Kidney glomerular epithelial cell (primary cell): ENCODE data around the gene C10orf90.
"Not testable (repeated sequence)": the region's sequence is repeated elsewhere in the genome, so short reads cannot be mapped to it uniquely, and the experiment has no call there.

Source experiments
- DNase-seq: peaks from one replicate; lab custom pipeline; 2025; lab: John Stamatoyannopoulos, UW

C10orf90 gene

DNA sequence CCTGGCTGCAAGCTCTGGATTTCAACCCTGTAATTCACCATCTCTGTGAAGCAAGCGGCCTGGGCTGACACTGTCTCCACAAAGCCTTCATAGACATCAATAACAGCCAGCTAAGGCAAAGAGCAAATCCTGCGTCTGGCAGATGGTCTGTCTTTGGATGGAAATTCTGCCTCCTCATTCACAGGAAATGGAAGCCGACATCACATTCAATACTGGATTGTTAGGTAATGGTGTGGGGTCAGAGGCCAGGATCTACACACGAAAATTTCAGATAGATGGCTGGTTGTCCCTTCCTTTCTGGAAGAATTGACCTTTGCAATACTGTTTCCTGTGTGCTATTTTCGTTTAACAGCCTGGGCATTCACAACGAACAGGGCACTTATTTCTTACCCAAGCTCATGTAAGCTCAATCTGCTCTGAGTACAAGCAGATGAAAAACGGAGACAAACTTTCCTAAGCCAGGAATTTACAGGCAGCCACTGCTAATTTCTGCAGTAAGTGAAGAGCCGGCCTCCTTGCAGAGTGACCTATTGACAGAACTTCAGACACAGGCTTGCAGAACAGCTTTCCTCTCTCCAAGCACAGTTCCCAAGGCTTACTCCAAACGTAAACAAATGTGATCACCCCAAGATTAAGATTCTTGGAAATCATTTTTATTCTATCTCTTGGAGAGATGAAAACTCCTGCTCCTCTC is 279.2 kb downstream of the C10orf90 start:
- DNase-seq: no peak

DNA sequence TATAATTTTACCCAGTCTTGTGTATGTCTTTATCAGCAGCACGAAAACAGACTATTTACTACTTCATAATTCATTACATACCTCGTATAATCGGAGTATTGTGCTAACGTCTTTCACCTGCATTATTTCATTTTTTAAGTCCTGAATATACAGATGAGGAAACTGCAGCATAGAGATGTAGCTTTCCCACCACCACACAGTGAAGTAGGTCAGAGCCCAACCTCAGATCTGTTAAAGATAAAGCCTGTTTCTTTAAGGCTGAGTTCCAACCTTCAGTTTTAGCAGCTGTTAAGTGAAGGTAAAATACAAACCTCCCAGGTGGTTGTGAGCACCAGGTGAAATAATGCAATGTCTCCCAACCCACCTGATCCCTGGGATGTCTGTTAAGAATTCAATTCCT is 280.2 kb downstream of the C10orf90 start:
- DNase-seq: no peak

DNA sequence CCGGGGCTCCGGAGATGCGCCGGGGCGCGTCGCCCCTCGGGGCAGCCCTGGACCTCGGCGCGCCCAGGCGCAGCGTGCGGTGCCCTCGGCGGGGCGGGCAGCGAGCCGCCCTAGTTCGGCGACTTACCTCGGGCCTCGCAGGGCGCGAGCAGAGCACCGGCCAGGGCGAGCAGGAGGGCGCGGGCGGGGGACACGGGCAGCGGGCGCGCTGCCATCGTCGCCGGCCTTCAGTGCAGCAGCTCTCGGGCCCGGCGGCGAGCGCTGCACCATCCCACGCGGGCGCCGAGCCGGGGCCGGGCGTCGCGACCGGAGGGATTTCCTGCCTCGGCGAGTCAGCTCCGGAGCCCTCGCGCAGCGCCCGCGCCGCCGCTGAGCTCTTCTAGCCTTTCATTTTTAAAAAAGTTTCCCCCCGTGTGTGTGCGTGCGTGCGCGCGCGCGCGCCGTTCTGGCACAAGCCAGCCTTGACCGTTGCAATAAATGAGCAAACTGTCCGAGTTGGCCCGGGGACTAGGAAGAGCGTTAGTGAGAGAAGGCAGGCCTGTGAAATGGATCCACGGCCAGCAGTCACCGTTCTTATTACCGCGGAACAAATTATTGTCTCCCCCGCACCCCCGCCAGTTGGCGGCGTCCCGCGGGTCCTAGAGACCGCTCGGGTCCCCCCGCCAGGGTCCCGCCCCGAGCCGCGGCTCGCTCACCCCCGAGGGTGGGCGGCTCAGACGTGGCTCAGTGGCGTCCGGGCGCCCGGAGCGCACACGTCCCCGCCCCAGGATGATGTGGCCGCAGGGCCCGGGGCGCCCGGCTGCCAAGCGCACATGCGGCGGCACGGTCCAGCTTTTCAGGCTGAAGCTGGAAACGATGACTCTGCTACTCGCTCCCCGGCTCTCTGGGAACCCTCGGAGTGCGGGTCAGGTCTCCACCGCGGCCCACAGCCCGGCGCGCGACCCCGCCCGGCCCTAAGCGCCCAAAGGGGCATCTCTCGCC is 282.3 kb downstream of the C10orf90 start, which contains the start of gene ADAM12:
Gene ADAM12 (minus strand): TSS at position 547 of the 981 bp plus-strand sequence. CDS start 332 bp downstream, at position 215.
- DNase-seq: peak; percentile 18

- peak; percentile 78 for DNase-seq
Observed at GRCh38 chr10:126387041-126387921, 283.2 kb downstream of the C10orf90 start.

- DNase-seq: peak; percentile 72
Observed at GRCh38 chr10:126384269-126384873, 286.1 kb downstream of the C10orf90 start.

DNA sequence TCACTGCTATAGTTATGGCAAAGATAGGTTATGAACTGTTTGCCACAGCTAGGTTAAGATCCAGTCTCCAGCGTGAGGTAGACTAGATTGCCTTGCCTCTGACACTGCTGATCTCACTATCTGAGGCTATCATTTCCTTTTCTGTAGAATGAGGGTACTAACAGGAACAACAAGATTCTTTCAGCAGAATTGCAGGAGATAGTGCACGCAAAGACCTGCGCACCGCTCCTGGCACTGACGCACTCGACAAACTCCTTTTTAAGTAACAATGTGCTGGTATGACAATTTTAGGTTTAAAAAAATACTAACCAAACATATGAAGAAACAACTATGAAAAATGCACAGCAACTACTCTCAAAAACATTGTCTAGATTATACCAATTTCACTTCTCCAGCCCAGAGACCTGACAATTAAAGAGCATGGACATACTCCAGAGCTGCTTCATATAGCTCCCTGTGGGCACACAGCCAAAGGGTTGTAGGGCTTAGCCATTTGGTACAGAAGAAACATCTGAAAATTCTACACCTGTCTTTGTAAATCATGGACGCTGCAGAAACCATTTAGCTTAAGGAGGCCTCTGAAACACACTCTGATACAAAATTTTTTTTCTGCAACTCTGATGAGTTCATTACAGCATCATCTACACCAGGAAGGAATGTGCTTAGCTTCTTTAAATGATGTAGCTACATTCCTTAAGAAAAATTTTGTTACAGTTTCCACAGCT is 290.0 kb downstream of the C10orf90 start:
- no peak for DNase-seq

DNA sequence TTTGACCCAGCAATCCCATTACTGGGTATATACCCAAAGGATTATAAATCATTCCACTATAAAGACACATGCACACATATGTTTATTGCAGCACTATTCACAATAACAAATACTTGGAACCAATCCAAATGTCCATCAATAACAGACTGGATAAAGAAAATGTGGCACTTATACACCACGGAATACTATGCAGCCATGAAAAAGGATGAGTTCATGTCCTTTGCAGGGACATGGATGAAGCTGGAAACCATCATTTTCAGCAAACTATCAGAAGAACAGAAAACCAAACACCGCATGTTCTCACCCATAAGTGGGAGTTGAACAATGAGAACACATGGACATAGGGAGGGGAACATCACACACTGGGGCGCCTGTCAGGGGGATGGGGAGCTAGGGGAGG is 291.3 kb downstream of the C10orf90 start:
- DNase-seq: not testable (repeated sequence)

- peak; percentile 29 for DNase-seq
Observed at GRCh38 chr10:126376956-126377355, 293.5 kb downstream of the C10orf90 start.

DNA sequence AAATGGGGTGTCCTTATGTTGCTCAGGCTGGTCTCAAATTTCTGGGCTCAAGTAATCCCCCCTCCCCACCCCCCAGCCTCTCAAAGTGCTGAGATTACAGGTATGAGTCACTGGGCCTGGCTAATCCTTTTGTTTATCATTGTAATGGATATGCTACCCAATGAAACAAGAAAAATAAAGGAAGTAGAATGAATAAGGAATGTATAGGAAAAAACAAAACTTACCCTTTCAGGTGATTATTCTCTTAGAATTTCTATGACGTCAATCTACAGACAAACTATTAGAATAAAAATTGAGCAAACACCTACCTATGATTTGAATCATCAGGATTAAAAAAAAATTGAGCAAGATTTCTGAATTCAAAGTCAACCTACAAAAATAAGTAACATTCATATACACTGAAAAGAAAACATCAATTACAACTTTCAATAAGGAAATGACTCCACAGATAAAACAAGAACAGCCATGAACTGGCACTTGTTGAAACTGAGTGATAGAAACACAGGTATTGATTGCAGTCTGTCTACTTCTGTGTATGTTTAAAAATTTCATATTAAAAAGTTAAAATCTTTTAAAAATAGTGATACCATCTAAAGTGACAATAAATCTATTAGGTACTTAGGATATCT is 294.5 kb downstream of the C10orf90 start:
- DNase-seq: no peak

GRCh38 chr10:126375299-126375698 is 295.2 kb downstream of the C10orf90 start:
- no peak for DNase-seq
